Measurements from ENCODE around the gene CFAP43. TPM values are rescaled to one million over a fixed set of nuclear protein-coding genes. Genes with fewer than 3 reads are reported as not detected.

Gene CFAP43
- total and polyA plus RNA-seq, 8 donors: under 0.01 to 2.0 (median 0.25) TPM; not detected in 3

DNA sequence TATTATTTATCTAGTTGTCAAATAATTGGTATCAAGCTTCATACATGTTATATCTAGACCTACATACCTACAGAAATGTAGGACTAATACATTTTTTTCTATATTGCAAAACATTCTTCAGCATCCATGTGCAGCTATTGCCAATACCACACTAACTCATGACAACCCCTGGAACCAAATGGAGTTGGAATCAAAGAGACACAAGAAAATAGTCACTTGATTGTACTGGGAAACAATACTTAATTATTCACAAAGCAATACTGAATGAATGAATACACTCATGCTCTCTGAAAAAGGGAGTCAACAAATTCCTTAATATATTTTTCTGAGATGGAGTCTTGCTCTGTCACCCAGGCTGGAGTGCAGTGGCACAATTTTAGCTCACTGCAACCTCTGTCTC, 10.4 kb upstream of the CFAP43 start:
- intact Hi-C loops (cut with DNase I; ENCODE audit: low total_unique reads): no loop called here
- no peak overlapping the region for H3K4me3 ChIP-seq
- no peaks in the 10 kb centered on the region for H3K4me1 ChIP-seq
- H3K36me3 ChIP-seq: no peaks in the 10 kb centered on the region
- H3K27me3 ChIP-seq: no peaks in the 10 kb centered on the region
- no peak for DNase-seq
- no peak overlapping the region for H3K27ac ChIP-seq
- TF ChIP-seq POLR2A (IDR thresholded peaks at IDR 0.05) (no peak), EP300 (IDR thresholded peaks at IDR 0.05) (no peak), POLR2AphosphoS5 (IDR thresholded peaks at IDR 0.05) (no peak)
- TF ChIP-seq, protein P1, sequence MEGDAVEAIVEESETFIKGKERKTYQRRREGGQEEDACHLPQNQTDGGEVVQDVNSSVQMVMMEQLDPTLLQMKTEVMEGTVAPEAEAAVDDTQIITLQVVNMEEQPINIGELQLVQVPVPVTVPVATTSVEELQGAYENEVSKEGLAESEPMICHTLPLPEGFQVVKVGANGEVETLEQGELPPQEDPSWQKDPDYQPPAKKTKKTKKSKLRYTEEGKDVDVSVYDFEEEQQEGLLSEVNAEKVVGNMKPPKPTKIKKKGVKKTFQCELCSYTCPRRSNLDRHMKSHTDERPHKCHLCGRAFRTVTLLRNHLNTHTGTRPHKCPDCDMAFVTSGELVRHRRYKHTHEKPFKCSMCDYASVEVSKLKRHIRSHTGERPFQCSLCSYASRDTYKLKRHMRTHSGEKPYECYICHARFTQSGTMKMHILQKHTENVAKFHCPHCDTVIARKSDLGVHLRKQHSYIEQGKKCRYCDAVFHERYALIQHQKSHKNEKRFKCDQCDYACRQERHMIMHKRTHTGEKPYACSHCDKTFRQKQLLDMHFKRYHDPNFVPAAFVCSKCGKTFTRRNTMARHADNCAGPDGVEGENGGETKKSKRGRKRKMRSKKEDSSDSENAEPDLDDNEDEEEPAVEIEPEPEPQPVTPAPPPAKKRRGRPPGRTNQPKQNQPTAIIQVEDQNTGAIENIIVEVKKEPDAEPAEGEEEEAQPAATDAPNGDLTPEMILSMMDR (IDR thresholded peaks at IDR 0.05): no peak
- H3K9me3 ChIP-seq: peaks cover 0 to 5% (median 0%) of the 10 kb centered on the region in 4 donors

DNA sequence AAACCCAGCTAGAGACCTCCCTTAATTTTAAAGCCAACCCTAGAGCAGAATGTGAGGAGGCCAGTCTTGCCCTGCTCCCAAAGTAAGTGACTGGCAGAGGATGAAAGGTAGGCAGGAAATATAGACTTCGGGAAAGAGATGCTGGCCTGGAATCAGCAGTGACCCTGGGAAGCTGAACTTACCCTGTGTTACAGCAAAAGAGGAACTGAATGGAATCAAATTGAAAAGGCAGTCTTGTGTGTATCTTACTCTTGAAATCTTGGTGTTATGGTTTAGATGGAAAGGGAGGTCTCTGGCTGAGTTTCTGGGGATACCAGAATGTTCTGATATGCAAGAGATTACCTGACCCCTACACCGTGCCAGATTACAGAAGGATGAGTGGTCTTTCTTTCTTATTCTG, 7.9 kb upstream of the CFAP43 start:
- no peaks in the 10 kb centered on the region for H3K36me3 ChIP-seq
- no peak overlapping the region for H3K4me3 ChIP-seq
- 57 to 87% (median 71%) methylated on average over 2 of the region's 2 CpGs for WGBS, 5 donors
- H3K4me1 ChIP-seq: no peaks in the 10 kb centered on the region
- peaks cover 0 to 2% (median 0%) of the 10 kb centered on the region in 4 donors for H3K9me3 ChIP-seq
- intact Hi-C loops (cut with DNase I; ENCODE audit: low total_unique reads): no loop called here
- no peak for DNase-seq
- TF ChIP-seq POLR2AphosphoS5 (IDR thresholded peaks at IDR 0.05): no peak
- TF ChIP-seq, protein P1 (IDR thresholded peaks at IDR 0.05): no peak
- TF ChIP-seq EP300 (IDR thresholded peaks at IDR 0.05): no peak
- no peak overlapping the region for H3K27ac ChIP-seq
- H3K27me3 ChIP-seq: no peaks in the 10 kb centered on the region

DNA sequence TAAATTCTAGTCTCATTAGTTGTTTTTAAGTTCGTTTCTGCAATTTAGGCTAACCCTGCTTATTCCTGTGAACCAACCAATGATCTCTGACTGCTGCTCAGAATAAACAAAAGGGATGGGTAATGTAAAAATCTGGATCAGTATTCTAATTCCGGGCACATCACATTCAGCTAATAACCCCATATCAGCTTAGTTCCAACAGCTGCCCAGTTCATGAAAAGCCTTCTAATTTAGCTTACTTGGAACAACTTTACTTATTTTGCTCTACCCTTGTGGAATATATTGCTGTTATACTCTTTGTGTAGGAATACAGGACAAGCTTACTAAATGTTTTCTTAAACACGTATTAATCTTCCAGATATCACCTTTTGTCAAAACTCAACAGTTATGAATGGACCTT, 3.6 kb upstream of the CFAP43 start:
- WGBS, 5 donors: 69 to 84% (median 77%) methylated on average over 3 of the region's 3 CpGs
- peaks cover 0 to 7% (median 0%) of the 10 kb centered on the region in 4 donors for H3K9me3 ChIP-seq
- no peaks in the 10 kb centered on the region for H3K36me3 ChIP-seq
- intact Hi-C loops (cut with DNase I; ENCODE audit: low total_unique reads): no loop called here
- no peaks in the 10 kb centered on the region for H3K27me3 ChIP-seq
- no peak overlapping the region for H3K4me3 ChIP-seq
- peaks cover 0 to 19% (median 11%) of the 10 kb centered on the region in 4 donors for H3K4me1 ChIP-seq
- no peak for DNase-seq
- no peak overlapping the region for H3K27ac ChIP-seq
- TF ChIP-seq, protein P1 (IDR thresholded peaks at IDR 0.05): no peak
- TF ChIP-seq POLR2A (IDR thresholded peaks at IDR 0.05) (no peak), POLR2AphosphoS5 (IDR thresholded peaks at IDR 0.05) (no peak), EP300 (IDR thresholded peaks at IDR 0.05) (no peak)

DNA sequence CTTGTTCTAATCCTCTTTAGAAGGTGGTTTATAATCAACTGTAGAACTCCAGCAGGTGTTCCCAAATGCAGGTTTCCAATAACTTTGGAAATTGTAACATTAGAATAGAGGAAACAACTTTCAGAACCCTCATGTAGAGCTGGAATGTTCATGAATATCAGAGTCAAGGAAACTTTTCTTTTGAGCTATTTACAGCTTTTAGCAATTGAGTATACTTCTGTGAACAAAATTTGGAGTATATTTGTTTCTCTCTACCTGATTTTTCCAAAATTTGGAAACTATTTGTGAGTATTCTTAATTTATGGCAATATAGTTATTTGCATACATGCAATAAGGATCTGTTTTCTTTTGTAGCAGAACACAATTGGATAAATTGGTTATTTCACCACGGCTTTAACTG, 2.8 kb upstream of the CFAP43 start:
- intact Hi-C loops (cut with DNase I; ENCODE audit: low total_unique reads): no loop called here
- Histone ChIP-seq H3K27ac (no peak overlapping the region), H3K36me3 (no peaks in the 10 kb centered on the region), H3K27me3 (no peaks in the 10 kb centered on the region), H3K4me1 (peaks cover 0 to 19% (median 11%) of the 10 kb centered on the region in 4 donors), H3K4me3 (no peak overlapping the region), H3K9me3 (peaks cover 0 to 7% (median 0%) of the 10 kb centered on the region in 4 donors)
- DNase-seq: no peak
- TF ChIP-seq EP300 (IDR thresholded peaks at IDR 0.05): no peak
- TF ChIP-seq POLR2A (IDR thresholded peaks at IDR 0.05): no peak
- TF ChIP-seq, protein P1 (IDR thresholded peaks at IDR 0.05): no peak
- TF ChIP-seq POLR2AphosphoS5 (IDR thresholded peaks at IDR 0.05): no peak
- 73 to 93% (median 85%) methylated on average over 1 of the region's 1 CpG for WGBS, 5 donors
